Bone marrow (tissue), 2 donors: ENCODE data around the gene VPS11.
"Not testable (repeated sequence)": the region's sequence is repeated elsewhere in the genome, so short reads cannot be mapped to it uniquely, and the experiment has no call there.

Source experiments
- DNase-seq, 2 donors: peaks; one replicate each; lab custom pipeline; 2025; lab: John Stamatoyannopoulos, UW

Gene VPS11

DNA sequence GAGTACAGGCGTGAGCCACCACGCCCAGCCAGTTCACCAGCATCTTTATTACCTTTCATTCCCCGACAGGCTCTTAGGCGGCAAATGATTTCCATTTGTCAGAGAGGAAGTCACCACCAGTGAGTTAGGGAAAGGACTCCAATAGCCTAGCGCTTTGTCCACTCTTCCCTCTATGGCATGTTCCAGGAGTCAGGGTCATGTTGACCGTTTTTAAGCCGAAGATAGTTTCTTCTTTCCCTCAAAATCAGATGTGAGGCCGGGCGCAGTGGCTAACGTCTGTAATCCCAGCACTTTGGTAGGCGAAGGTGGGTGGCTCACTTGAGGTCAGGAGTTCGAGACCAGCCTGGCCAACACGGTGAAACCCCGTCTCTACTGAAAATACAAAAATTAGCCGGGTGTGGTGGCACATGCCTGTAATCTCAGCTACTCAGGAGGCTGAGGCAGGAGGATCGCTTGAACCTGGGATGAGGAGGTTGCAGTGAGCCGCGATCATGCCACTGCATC is 35.6 kb downstream of the VPS11 start:
- DNase-seq: not testable (repeated sequence)

DNA sequence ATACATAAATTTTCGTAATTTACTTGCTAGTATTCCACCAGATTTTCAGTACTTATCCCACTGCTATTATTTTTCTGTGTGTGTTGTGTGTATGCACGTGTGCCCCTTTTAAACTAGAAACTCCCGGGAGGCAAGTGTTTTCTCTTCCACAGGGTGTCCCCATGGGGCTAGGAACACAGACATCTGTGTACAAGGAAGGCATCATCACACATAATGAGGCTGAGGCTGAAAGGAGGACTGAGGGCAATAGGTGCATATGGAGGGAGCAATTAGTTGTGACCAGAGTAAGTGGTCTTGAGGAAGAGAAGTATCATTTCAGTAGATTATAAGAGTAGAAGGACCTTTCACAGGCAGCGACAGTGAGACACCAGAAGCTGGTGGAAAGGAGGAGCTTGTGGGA is 36.2 kb downstream of the VPS11 start:
- DNase-seq: no peak

DNA sequence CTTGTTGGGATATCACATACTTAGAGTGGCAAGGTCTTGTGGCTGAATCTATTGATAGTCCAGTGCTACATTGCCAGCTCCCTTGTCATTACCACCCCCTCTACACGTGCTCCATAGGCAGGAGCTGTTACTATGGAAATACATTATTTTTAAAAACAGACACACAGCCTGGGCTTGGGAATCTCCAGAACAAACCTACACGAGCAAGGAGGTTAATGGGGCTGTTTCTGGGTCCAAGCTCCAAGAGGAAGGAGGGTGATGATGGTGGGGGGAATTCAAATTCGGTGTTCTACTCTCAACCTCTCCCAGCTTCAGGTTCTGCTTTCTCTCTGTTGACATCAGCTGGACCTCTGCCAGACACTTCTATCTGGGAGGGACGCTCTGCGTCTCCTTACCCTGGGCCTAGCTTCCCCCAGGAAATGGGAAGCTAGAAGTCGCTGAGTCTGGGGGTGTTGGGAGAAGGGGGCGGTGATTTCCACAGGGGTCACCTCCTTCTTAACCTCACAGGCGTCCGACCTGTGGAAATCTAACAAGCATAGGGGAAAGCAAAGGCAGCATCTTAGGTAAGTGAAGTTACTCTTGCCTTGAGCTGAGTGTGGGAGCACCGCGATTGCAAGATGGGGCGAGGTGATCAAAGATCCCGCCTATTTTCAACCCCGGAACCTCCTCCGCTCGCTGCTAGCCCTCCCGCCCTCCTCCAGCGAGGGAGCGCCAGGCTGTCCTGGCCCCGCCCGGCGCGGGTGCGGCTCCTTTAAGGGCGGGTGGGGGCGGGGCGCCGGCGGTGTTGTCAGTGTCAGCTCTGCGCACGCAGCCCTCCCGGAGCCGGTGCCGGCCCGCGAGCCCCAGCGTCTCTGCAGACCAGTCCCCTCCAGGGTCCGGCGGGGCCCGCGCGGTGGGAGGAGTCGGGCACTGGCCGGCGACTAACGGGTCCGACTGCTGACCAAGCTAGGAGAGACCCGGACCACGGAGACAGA is 39.2 kb downstream of the VPS11 start, which contains the start of gene C2CD2L:
Gene C2CD2L, plus strand, starts transcription at position 781 of the 974 bp plus-strand sequence. CDS start 398 bp downstream, outside the sequence.
- DNase-seq: peak; percentile 58 to 77

DNA sequence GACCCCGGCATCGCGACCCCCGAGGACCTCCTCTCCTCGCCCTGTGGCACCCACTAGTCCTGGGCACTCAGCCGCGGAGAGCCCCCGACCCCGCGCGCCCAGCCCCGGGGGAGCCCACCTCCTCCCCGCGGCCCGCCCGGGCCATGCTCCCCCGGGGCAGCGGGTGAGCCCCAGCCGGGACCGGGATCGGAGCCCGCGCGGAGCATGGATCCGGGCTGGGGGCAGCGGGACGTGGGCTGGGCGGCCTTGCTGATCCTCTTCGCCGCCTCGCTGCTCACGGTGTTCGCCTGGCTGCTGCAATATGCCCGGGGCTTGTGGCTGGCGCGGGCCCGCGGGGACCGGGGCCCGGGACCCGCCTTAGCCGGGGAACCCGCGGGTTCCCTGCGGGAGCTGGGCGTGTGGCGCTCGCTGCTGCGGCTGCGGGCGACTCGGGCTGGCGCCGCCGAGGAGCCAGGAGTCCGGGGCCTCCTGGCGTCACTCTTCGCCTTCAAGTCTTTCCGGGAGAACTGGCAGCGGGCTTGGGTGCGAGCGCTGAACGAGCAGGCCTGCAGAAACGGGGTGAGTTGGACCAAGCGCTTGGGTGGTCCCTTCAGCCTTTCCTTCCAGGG is 40.0 kb downstream of the VPS11 start:
- DNase-seq: no peak

DNA sequence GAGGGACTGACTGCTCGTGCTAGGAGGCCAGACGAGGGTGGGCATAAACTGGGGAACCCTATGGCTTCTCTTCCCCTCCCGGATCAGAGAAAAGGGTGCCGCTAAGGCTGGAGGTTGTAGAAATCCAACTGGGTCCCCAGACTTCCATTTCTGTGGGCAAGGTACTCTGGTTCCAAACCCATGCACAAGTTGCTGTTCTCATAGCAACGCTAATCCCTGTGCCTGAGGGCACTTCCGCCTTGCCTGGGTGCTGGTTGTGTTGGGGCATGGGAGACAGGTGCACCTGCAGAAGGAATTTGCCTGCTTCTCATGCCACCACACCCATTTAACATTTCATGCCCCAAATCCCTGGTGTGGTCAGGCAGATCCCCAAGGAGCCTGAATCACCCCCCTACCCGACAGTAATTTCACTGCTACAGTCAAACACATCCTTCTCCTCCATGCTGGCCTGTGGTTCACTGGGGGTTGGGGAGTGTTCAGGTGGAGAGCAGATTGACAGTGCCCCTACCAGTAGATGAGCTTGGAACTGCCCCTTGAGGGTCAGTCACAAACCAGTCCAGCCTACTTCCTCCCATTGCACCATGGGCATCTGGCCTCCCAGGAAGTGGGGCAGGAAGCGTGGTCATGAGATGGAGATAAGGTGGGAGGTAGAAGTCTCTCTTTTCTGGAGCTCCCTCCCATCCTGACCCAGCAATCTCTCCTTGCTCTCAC is 40.7 kb downstream of the VPS11 start:
- DNase-seq: no peak

DNA sequence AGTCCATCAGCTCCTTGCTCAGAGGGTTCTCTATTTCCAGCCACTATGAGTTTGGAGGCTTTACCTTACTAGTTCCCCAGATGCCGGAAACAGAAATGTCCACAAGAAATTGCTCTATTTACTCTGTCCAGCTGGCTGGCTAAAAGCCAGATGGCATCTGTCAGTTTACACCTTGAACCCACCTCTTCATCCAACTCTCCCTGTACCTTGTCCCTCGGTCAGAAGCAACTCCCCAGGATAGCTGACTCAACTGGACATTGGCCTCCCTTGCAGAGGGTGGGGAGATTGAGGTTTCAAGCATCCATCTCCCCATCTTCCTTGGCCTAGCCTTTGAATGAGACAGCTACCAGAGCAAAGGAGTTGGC is 41.2 kb downstream of the VPS11 start:
- DNase-seq: no peak

DNA sequence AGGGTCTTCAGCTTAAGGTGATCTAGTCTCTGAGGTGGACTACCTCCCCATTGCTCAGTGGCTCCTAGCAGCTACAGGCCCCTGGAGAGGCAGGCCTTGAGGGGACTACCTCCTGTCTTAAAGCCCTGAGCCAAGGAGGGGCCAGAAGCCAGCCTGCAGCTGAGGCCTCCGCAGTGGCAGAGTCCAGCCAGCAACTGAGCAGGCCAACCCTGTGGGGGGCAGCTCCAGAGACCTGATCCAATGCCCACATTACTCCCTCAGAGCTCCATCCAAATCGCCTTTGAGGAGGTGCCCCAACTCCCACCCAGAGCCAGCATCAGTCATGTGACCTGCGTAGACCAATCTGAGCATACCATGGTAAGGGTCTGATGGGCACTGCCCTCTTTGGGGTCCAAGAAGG is 42.2 kb downstream of the VPS11 start:
- no peak for DNase-seq

DNA sequence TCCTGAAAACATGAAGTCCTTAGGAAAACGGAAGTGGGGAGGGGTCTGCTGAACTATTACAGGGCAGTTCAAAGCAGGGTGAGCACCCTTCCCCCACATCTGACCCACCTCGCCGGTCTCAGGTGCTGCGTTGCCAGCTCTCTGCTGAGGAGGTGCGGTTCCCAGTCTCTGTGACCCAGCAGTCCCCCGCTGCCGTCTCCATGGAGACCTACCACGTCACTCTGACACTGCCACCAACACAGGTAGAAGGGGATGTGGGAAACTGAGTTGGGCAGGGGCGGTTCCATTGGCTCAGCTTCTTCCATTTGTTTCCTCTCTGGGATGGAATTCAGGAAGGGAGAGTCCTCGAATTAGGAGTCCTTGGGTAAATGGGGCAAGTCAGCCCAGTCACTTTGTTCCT is 42.8 kb downstream of the VPS11 start:
- no peak for DNase-seq

DNA sequence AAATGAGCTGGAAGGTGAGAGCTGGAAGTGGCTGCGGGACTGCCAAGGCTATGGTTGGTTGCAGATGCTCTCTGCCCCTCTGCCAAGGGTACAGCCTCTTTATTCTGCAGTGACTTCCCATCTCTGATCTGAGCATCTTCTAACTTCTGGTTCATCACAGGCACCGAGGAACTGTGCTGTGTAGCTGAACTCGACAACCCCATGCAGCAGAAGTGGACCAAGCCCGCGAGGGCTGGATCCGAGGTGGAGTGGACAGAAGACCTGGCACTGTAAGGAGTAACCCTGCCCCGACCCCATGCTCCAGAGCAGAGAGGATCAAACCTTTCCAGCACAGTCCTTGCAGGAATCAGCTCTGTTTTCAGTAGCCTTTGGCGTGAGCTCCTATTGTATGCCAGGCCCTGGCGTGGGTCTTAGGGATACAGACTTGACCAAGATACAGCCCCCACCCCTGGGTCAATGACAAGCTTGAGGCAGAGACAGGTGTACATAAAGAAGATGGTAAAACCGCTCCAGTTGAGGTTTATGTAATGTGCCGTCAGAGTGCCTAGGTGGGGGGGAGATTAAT is 43.8 kb downstream of the VPS11 start:
- no peak for DNase-seq

DNA sequence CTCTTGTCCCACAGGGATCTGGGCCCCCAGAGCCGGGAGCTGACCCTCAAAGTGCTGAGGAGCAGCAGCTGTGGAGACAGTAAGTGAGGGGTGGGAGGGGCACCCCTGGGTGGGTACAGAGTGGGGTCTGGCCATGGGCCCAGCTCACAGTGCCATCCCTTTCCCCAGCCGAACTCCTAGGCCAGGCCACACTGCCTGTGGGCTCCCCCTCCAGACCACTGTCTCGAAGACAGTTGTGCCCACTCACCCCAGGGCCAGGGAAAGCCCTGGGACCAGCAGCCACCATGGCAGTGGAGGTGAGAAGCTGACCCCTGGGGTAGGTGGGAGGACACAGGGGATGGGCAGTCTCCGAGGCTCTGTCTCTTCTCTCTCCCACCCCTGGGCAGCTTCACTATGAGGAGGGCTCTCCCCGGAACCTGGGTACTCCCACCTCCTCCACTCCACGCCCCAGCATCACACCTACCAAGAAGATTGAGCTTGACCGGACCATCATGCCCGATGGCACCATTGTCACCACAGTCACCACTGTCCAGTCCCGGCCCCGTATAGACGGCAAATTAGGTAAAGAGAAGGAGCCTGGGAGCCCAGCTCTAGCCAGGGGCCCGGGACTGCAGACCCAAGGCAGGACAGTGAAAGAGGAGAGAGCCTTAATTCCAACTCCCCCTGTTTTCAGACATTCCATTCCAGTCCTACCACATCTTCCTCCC is 44.8 kb downstream of the VPS11 start:
- no peak for DNase-seq

DNA sequence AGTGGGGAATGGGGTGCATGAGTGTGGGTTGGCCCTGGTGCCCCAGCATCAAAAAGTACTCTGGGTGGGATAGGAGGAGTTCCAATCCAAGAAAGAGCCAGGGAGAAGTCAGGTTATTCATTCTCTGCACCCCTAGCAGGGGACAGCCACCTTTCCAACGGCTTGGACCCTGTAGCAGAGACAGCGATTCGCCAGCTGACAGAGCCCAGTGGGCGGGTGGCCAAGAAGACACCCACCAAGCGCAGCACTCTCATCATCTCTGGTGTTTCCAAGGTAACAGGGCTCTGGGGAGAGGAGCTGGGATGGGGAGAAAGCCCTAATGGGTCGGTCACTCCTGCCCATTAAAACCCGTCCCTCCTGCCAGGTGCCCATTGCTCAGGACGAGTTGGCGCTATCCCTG is 46.1 kb downstream of the VPS11 start:
- DNase-seq: no peak

DNA sequence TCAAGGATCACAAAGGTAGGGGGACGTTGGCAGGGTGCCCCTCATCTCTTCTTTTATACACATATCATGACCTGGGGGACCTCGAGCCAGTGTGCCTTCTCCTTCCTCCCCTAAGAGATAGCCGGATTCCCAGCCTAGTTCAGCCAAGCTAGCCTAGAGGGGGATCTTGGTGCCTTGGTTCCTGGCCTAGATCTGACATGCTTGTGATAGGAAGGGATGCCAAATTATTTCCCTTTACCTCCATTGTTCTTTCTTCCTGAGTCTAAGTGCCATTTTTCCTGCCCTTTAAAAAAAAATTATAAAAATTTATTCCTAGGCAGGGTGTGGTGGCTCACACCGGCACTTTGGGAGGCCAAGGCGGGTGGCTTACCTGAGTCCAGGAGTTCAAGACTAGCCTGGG is 46.7 kb downstream of the VPS11 start:
- no peak for DNase-seq

DNA sequence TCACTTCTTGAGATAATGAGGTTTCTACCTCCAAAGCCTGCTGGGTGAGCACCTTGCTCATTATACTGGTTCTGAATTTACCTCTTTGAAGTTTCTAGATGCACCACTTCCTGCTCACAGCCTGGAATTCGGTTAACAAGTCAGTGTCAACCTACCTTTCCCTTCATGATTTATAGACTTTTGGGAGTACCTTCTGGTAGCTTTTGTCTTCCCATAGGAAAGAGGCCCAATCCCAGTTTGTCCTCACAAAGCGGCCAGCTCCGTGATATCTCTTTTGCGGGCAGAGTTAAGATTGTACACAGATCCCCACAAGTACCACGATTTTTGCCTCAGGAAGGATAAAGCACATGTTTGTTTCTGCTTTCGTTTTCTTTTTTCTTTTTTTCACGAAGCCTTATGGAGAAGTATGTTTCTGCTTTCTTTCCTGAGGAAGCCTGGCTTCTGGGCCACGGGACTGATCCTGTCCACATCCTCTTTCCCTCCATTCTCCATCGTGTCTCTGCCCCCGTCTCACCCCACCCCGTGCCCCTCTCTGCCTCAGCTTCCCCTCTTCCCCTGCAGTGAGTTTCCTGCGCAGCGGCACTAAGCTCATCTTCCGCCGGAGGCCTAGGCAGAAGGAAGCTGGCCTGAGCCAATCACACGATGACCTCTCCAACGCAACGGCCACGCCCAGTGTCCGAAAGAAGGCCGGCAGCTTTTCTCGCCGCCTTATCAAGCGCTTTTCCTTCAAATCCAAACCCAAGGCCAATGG is 48.0 kb downstream of the VPS11 start:
- peak in 1 of 2 donors; percentile 39 for DNase-seq

DNA sequence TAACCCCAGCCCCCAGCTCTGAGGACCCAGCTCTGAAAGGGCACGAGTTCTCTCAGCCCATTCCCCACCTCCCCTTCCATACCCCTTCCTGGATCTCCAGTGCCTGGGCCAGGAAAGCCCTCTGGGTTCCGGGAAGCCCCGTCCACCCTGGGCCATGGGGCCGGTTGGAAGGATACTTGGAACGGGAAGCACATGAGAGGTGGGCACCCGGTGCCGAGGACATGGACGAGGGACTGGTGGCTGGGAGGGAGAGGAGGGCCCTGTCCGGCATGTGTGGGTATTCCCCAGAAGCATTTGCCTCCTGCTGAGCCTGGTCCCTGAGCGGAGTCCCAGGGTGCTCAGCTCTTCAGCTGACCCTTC is 48.6 kb downstream of the VPS11 start:
- no peak for DNase-seq

DNA sequence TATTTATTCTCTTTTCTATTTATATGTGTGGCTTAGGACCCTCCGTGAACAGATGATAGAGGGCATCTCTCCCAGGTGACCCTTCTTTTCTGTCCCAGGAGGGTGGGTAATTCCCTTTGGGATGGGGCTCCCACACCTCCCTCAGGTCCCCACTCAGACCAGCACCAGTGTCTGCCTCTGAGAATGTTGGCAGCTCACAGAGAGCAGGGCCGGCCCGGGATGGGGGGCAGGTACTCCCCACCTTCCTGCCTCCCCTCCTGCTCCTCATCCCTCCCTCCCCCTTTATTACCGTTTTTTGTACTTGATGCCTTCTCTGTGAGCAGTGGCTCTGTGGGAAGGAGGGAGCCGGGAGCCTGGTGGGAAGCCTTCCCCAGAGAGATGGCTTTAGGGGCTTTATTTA is 49.0 kb downstream of the VPS11 start:
- no peak for DNase-seq

DNA sequence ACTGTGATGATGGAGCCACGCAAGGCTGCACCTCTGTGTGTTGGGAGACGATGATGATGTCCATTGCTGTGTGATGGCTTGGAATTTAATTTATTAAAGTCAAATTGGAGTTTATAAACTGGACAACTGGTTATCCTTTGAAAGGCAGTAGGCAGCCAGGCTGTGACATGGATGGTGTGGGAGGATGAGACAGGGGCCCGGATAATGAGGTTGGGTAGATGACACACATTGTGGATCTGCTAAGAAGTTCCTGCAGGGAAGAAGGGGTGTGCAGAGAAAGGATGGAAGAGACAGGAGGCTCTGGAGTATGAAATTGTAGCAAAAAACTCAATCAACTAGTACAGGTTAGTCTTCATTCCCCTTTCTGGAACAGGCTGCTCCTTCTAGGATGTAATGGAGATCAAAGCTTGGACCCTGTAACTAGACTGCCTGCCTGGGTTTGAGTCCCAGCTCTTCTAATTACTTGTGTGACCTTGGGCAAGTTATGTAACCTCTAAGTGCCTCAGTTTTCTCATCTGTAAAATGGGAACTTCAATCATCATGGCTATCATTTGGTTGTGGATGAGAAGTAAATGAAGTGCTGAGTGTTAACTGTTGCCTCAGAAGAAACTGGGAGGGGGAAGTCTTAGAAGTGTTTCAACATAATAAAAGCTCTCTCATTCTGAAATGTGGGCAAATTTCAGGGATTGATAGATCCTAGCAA is 49.5 kb downstream of the VPS11 start:
- DNase-seq: no peak

DNA sequence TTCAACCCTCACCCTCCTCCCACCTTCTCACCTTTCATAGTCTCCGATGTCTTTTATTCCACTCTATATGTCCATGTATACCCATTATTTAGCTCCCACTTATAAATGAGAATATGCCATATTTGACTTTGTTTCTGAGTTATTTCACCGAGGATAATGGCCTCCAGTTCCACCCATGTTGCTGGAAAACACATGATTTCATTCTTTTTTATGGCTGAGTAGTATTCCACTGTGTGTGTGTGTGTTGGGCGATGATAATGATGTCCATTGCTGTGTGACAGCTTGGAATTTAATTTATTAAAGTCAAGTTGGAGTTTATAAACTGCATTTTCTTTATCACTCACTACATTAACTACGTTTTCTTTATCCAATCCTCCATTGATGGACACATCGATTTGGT is 50.6 kb downstream of the VPS11 start:
- no peak for DNase-seq

DNA sequence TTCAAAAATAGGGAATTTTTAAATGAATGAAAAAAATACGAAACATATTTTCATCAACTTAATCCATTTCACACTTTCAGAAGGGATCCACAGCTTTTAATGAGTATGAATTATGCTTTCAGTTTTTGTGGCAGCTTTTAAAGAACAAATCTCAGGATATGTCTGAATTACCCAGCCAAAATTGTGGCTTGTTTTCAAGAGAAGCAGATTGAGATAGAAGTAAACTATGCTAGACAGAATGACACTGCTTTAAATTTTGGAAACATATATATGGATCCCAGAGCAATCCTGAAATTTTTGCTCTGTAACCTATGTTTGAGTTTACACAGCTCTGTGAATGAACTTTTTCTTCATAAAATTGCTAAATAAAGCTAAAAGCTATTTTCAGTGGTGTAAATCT is 51.3 kb downstream of the VPS11 start:
- no peak for DNase-seq

DNA sequence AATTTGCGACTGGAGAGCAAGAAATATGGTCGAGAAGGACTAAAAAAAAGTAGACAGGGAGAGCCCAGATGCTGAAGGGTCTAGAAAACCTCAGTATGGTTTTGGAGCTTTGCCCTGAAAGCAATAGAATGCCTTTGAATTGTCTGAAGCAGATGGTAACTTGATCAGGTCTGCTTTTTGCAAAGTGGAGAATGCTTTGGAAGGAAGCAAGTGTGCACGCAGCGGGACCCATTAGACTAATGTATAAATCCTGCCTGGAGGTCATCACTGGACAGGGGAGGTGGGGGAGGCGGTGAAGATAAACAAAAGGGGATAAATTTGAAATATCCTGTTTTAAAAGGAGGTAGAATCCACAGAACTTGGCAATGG is 53.0 kb downstream of the VPS11 start:
- DNase-seq: no peak
